Fibroblast of pulmonary artery (primary cell): ENCODE measurements around the gene TCERG1L.

Experiments
- DNase-seq: peaks from one replicate; pipeline ENCODE4 v3.0.0-alpha.2; 2010; ENCODE audit warnings: low read depth
- H3K4me3 ChIP-seq: replicated peaks from 2 replicates; pipeline ENCODE4 v1.5.1; 2011; ENCODE audit warnings: low read depth, mild to moderate bottlenecking, control low read depth, low read length, moderate library complexity
- TF ChIP-seq, protein P1 (sequence below): IDR thresholded peaks from 2 replicates; pipeline ENCODE4 v1.5.1; 2011; ENCODE audit warnings: mild to moderate bottlenecking, control low read depth, low read length, inconsistent platforms; ENCODE audit errors: missing control alignments

The TCERG1L gene

DNA sequence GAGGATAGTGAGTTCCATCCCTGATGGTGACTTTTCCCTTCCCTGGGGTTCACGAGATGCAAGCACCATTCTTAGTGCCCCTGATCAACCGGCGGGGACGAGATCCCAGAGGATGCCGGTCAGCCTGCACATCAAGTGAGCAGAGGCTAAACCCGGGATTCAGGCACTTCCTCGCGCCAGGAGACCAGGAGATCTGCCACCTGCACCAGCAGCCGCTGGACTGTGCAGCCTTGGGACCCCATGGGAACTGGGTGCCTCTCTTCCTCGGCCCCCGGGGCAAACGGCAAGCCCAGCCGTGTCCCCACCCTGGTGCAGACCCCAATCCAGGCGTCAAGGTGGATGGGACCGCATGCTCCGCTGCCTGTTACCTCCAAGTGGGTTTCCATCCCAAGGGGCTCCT is 88.5 kb downstream of the TCERG1L start:
- TF ChIP-seq, protein P1, sequence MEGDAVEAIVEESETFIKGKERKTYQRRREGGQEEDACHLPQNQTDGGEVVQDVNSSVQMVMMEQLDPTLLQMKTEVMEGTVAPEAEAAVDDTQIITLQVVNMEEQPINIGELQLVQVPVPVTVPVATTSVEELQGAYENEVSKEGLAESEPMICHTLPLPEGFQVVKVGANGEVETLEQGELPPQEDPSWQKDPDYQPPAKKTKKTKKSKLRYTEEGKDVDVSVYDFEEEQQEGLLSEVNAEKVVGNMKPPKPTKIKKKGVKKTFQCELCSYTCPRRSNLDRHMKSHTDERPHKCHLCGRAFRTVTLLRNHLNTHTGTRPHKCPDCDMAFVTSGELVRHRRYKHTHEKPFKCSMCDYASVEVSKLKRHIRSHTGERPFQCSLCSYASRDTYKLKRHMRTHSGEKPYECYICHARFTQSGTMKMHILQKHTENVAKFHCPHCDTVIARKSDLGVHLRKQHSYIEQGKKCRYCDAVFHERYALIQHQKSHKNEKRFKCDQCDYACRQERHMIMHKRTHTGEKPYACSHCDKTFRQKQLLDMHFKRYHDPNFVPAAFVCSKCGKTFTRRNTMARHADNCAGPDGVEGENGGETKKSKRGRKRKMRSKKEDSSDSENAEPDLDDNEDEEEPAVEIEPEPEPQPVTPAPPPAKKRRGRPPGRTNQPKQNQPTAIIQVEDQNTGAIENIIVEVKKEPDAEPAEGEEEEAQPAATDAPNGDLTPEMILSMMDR: no peak
- no peak for DNase-seq
- H3K4me3 ChIP-seq: no peak overlapping the region

DNA sequence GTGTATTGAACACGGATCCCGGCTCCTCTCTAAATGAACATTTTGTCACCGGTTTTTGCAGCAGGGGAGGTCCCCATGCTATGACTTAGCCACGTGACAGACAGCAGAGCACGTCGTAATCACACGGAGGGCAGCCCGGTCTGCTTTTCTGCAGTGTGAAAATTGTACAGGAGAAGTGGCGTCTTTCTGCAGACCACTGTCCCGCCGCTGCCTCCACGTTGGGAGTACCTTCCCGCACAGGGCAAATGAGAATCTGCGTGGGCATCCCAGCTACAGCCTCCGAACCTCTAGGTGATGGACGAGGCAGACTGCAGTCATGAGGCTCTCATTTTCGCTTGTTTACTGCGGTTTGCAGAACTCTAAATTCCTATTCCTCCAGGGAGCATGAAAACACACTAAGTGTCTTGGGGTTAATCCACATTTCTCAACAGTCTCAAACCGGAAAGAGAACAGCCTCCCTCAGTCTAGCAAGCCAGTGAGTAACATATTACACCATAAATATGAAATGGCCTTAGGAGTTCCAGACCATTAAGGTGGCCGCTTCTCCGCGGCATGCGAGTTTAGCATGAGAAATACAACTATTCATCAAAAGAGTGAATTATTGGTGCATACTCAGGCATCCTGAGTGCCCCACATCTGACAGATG is 89.8 kb downstream of the TCERG1L start:
- H3K4me3 ChIP-seq: no peak overlapping the region
- no peak for DNase-seq
- TF ChIP-seq, protein P1: no peak

DNA sequence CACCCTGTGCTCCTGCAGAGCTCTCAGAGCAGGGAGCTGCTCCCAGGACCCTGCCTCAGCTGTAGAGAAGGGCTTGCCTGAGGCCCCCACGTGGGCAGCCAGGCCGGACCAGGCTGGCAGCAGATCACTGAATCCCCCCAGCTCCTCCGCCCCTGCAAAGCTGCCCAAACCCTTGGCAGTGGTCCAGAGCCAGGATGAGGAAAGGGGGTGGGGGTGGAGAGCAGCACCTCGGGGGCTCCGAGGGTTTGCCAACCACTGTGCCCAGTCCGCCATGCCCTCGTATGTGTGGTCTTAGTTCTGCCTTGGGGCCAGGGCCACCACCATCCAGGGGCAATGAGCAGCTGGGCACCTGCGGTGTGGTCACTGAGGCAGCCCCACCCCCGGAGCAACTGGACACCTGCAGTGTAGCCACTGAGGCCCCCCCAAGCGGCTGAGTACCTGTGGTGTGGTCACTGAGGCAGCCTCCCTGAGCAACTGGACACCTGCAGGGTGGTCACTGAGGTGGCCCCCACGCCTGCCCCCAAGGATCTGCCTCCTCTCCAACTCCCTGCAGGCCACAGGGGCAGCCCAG is 90.8 kb downstream of the TCERG1L start:
- no peak for DNase-seq
- no peak overlapping the region for H3K4me3 ChIP-seq
- TF ChIP-seq, protein P1: no peak

DNA sequence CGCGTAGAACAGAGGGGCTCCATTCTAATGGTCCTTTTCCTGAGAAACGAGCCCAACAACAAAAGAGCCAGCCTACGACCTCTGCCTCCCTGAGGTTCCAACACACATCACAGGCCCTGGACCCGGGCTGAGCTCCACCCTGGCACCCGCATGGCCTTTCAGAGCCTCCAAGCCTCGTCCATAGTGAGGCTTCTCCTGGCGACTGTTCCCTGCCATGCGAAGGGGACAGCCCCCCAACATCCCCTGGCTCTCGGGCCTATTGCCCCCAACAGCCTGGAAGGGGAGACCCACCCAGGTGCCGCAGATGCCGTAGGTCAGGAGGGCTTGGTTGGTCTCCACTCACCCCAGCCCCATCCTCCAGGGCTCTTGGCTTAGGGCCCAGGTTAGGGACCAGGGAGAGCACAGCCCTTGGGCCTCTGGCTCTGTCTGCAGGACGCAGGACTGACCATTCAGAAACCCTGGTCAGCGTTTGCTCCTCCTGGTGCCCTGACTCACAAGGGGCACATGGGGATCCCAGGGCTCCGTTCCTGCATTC is 91.5 kb downstream of the TCERG1L start:
- TF ChIP-seq, protein P1: no peak
- H3K4me3 ChIP-seq: no peak overlapping the region
- DNase-seq: no peak

DNA sequence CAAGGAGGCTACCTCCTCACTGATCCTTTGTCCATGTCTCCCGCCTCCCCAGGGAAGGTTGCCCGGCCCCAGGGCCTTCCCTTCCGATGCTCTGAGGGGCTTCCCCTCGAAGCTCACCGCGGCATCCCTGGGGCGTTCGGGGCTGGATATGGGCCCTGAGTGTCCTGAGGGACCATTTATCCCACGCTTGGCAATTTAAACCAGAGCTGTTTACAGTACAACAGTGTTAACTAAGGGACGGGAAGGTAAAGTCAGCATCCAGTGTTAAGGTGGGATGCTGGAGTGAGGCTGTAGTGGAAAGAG is 92.0 kb downstream of the TCERG1L start:
- no peak for DNase-seq
- no peak overlapping the region for H3K4me3 ChIP-seq
- TF ChIP-seq, protein P1: no peak

DNA sequence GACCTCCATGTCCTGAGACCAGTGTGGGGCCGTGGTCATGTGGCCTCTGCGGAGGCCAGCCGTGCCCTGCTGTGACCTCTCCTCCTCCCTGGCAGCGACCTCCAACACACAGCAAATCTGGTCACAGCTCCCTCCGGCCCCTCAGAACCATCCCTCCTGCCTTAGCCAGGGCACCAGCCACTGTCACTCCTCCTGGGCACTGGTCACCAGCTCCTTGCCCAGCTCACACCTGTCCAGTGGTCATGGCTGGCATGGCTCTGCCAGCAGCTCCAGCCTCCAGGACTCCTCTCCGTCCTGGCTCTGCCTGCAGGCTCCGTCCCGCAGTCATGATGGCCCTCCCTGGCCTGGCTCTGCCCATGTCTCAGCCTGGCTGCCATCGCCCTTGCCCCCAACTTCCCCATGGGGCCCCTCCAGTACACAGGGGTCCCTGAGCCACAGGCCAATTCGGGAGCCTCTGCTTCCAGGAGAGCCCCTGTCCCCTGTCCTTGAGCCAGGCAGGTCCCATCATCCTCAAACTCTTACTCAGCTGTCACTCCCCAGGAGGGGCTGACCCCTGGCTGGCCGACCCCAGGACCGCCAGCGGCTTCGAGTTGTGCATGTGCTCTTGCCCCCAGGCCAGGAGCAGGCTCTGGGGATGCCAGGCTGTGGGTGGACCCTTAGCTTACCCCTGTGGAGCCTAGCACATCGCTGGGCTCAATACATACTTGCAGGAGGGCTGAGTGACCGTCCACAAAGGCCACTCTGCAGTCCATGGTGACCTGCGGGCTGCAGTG is 92.5 kb downstream of the TCERG1L start:
- no peak for DNase-seq
- TF ChIP-seq, protein P1: no peak
- no peak overlapping the region for H3K4me3 ChIP-seq
